OCI-M1 (cell line): ENCODE measurements around the gene RYR3.

ENCODE experiments used
- DNase-seq: peaks from one replicate; lab custom pipeline; 2025; lab: John Stamatoyannopoulos, UW

RYR3 gene

DNA sequence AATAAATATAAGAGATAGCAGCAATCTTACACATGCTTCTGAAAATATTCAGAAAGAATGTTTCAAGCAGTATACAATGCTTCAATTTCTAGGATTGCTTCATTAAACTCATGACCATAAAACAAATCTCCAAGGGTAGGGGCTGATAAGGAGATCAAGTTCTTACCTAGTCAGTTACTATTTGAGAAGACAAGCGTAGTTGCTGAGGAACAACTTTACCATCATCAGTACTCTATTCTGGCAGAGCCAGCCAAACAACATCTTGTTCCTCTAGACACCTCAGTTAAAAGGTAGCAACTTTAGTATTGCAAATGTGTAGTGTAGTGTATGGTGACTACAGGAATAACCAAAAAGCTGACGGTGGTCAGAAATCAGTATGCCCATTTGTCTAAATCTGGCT is 572.2 kb downstream of the RYR3 start:
- no peak for DNase-seq

DNA sequence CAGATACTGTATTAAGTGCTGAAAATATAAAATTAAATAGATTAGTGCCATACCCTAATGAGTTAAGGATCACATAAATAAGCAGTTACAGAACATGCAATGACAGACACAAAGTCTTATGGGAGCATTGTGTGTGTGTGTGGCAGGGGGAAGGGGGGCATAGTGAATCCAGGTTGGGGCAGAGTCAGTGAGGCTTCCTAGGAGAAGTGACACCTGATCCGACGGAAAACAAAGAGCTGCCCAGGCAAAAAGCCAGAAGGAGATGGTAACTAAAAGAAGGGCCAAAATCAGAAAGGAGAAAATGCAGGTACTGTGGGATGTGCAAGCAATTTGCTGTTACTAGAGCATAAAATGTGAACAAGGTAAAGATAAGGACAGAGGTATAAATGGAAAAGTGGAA is 577.4 kb downstream of the RYR3 start:
- no peak for DNase-seq

- DNase-seq = no peak
Measured at GRCh38 chr15:33894193-33894592, 583.4 kb downstream of the RYR3 start.

DNA sequence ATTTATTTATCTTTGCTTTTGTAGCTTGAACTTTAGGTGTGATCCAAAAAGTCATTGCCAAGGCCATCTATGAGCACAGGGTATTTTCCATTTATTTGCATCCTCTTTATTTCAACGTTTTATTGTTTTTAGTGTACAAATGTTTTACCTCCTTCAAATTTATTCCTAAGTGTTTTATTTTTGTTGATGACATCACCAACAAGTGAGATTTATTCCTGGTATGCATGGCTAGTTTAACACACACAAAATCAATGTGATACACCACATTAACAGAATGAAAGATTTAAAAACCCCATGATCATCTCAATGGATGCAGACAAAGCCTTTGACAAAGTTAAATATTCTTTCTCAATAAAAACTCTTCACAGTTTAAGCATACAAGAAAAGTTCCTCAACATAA is 591.3 kb downstream of the RYR3 start:
- DNase-seq = no peak

DNA sequence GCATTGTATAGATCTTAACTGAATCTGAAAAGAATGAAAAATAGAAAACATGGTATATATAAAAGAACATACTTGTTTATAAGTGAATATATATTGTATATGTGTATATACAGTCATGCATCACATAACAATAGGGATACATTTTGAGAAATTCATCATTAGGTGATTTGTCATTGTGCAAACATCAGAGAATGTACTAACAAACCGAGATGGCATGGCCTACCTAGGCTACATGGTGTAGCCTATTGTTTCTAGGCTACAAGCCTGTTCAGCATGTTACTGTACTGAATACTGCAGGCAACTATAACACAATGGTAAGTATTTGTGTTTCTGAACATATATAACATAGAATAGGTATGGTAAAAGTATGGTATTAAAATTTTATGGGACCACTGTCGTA is 592.9 kb downstream of the RYR3 start:
- DNase-seq = no peak

DNA sequence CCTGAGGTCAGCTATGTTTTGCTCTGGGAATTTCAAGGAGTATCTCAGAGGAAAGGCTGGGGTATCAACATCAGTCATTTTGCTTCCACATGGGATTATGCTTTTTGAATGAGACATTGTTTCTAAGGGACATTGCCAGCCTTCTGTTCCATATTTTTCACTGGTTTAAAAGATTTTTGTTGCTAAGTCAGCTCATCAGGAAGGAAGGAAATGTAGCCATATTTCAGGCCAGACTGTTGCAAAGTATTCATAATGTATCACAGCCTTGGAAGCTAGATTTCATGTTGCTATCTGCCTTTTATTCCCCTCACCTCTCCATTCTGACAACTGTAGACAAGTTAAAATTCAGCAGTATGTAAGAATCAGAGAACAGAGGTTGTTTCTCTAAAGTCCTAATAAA is 596.6 kb downstream of the RYR3 start:
- no peak for DNase-seq

- DNase-seq = no peak
Measured at GRCh38 chr15:33908406-33908805, 597.6 kb downstream of the RYR3 start.

GRCh38 chr15:33910741-33911140 is 600.0 kb downstream of the RYR3 start:
- no peak for DNase-seq

- no peak for DNase-seq
Measured at GRCh38 chr15:33912326-33912725, 601.6 kb downstream of the RYR3 start.

DNA sequence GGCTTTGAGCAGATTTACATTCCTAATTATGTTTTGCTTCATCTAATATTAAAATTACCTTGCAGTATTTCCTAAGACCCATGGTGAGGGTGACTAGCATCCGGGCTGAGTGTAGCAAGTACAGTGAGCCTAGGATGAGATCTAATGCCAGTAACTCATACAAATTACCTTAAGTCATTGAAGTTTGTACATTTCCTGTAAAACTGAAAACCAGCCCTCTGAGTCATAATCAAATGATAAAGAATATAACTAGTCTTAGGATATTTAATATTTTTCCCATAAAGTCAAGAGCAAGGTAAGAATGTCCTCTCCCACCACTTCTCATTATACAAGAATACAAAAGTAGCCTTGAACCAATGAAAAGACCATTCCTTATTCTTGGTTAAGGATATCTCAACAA is 602.7 kb downstream of the RYR3 start:
- DNase-seq = no peak
